Duodenal mucosa (tissue), 2 donors: Measurements from ENCODE around the gene MCTP1.
"Not testable (repeated sequence)": the region's sequence is repeated elsewhere in the genome, so short reads cannot be mapped to it uniquely, and the experiment has no call there.

Source experiments
- H3K27ac ChIP-seq: one replicate; pipeline ENCODE4 v1.7.0; 2013; ENCODE audit warnings: low read depth, low read length
- H3K27me3 ChIP-seq, 2 donors: one replicate each; pipeline ENCODE4 v1.7.0; 2013; ENCODE audit warnings: low read length in 2 of 2, control low read depth in 1 of 2; ENCODE audit not compliant: insufficient read depth in 2 of 2, control insufficient read depth in 1 of 2
- H3K36me3 ChIP-seq, 2 donors: one replicate each; pipeline ENCODE4 v1.7.0; 2013; ENCODE audit warnings: low read length in 2 of 2, control low read depth in 1 of 2; ENCODE audit not compliant: insufficient read depth in 2 of 2, control insufficient read depth in 1 of 2
- H3K4me1 ChIP-seq, 2 donors: one replicate each; pipeline ENCODE4 v1.7.0; 2013; ENCODE audit warnings: low read length in 2 of 2, control low read depth in 1 of 2; ENCODE audit not compliant: insufficient read depth in 2 of 2, control insufficient read depth in 1 of 2
- H3K4me3 ChIP-seq, 2 donors: one replicate each; pipeline ENCODE4 v1.7.0; 2013; ENCODE audit warnings: low read length in 2 of 2, low read depth in 1 of 2
- H3K9ac ChIP-seq, 2 donors: one replicate each; pipeline ENCODE4 v1.7.0; 2013; ENCODE audit warnings: low read length in 2 of 2, low read depth in 1 of 2
- H3K9me3 ChIP-seq, 2 donors: one replicate each; pipeline ENCODE4 v1.7.0; 2013; ENCODE audit warnings: low read length in 2 of 2, control low read depth in 1 of 2; ENCODE audit not compliant: control insufficient read depth in 1 of 2

MCTP1 gene

GRCh38 chr5:95005811-95006210 is 279.1 kb downstream of the MCTP1 start:
- Histone ChIP-seq H3K4me3 (no peak overlapping the region), H3K36me3 (no peaks in the 10 kb centered on the region), H3K4me1 (no peaks in the 10 kb centered on the region), H3K27ac (no peak overlapping the region), H3K9me3 (peaks cover 0 to 10% of the 10 kb centered on the region in 2 donors), H3K9ac (no peak overlapping the region), H3K27me3 (no peaks in the 10 kb centered on the region)

GRCh38 chr5:94998670-94999069 is 286.2 kb downstream of the MCTP1 start:
- Histone ChIP-seq H3K4me3 (no peak overlapping the region), H3K9me3 (peaks cover 0 to 4% of the 10 kb centered on the region in 2 donors), H3K9ac (no peak overlapping the region), H3K36me3 (no peaks in the 10 kb centered on the region), H3K4me1 (no peaks in the 10 kb centered on the region), H3K27ac (no peak overlapping the region), H3K27me3 (no peaks in the 10 kb centered on the region)

- not testable (repeated sequence) for H3K36me3 ChIP-seq, H3K9ac ChIP-seq, H3K27ac ChIP-seq, H3K4me1 ChIP-seq, H3K27me3 ChIP-seq, H3K4me3 ChIP-seq, H3K9me3 ChIP-seq
Observed at GRCh38 chr5:94994537-94994936, 290.4 kb downstream of the MCTP1 start.

GRCh38 chr5:94993491-94993890 is 291.4 kb downstream of the MCTP1 start:
- H3K9ac ChIP-seq: no peak overlapping the region
- H3K4me3 ChIP-seq: no peak overlapping the region
- no peaks in the 10 kb centered on the region for H3K36me3 ChIP-seq
- H3K27me3 ChIP-seq: no peaks in the 10 kb centered on the region
- H3K9me3 ChIP-seq: no peaks in the 10 kb centered on the region
- H3K27ac ChIP-seq: no peak overlapping the region
- no peaks in the 10 kb centered on the region for H3K4me1 ChIP-seq

GRCh38 chr5:94992325-94992724 is 292.6 kb downstream of the MCTP1 start:
- Histone ChIP-seq H3K27ac (no peak overlapping the region), H3K27me3 (no peaks in the 10 kb centered on the region), H3K36me3 (no peaks in the 10 kb centered on the region), H3K9ac (no peak overlapping the region), H3K4me1 (no peaks in the 10 kb centered on the region), H3K4me3 (no peak overlapping the region), H3K9me3 (no peaks in the 10 kb centered on the region)

GRCh38 chr5:94983861-94984535 is 300.9 kb downstream of the MCTP1 start:
- H3K4me3 ChIP-seq: no peak overlapping the region
- no peaks in the 10 kb centered on the region for H3K36me3 ChIP-seq
- H3K9me3 ChIP-seq: no peaks in the 10 kb centered on the region
- no peak overlapping the region for H3K27ac ChIP-seq
- no peaks in the 10 kb centered on the region for H3K27me3 ChIP-seq
- H3K4me1 ChIP-seq: no peaks in the 10 kb centered on the region
- H3K9ac ChIP-seq: no peak overlapping the region

- Histone ChIP-seq H3K4me1 (no peaks in the 10 kb centered on the region), H3K9ac (no peak overlapping the region), H3K27me3 (no peaks in the 10 kb centered on the region), H3K27ac (no peak overlapping the region), H3K36me3 (no peaks in the 10 kb centered on the region), H3K9me3 (peaks cover 0 to 14% of the 10 kb centered on the region in 2 donors), H3K4me3 (no peak overlapping the region)
Observed at GRCh38 chr5:94977437-94977836, 307.5 kb downstream of the MCTP1 start.

- Histone ChIP-seq H3K4me1 (no peaks in the 10 kb centered on the region), H3K9me3 (peaks cover 0 to 14% of the 10 kb centered on the region in 2 donors), H3K36me3 (no peaks in the 10 kb centered on the region), H3K9ac (no peak overlapping the region), H3K4me3 (no peak overlapping the region), H3K27ac (no peak overlapping the region), H3K27me3 (no peaks in the 10 kb centered on the region)
Observed at GRCh38 chr5:94976853-94977252, 308.0 kb downstream of the MCTP1 start.

- Histone ChIP-seq H3K4me1 (no peaks in the 10 kb centered on the region), H3K9ac (no peak overlapping the region), H3K4me3 (no peak overlapping the region), H3K36me3 (no peaks in the 10 kb centered on the region), H3K27ac (no peak overlapping the region), H3K9me3 (peaks cover 0 to 6% of the 10 kb centered on the region in 2 donors), H3K27me3 (no peaks in the 10 kb centered on the region)
Observed at GRCh38 chr5:94972268-94972667, 312.6 kb downstream of the MCTP1 start.

- Histone ChIP-seq H3K9me3 (no peaks in the 10 kb centered on the region), H3K4me3 (no peak overlapping the region), H3K27me3 (no peaks in the 10 kb centered on the region), H3K4me1 (no peaks in the 10 kb centered on the region), H3K9ac (no peak overlapping the region), H3K36me3 (no peaks in the 10 kb centered on the region), H3K27ac (no peak overlapping the region)
Observed at GRCh38 chr5:94969174-94969573, 315.7 kb downstream of the MCTP1 start.
